ENCODE results near the gene DLEC1. TPM values are rescaled to one million over a fixed set of nuclear protein-coding genes. Genes with fewer than 3 reads are reported as not detected.
A peak's percentile ranks its signal among the peaks of the same experiment; 100 is the strongest.

Gene DLEC1
- total and polyA plus RNA-seq, 9 of the 15 experiments (the other 6 are each of a cell fraction or from before 2014, with no cell fraction given): 0.07 to 0.08 TPM; not detected in 7

GRCh38 chr3:37993820-37994638, 45.0 kb upstream of the DLEC1 start (continued):
- TF ChIP-seq MGA (IDR thresholded peaks at IDR 0.05) (no peak), DIDO1 (tag; IDR thresholded peaks at IDR 0.05; ENCODE audit: low read depth) (peak; percentile 45), SNIP1 (IDR thresholded peaks at IDR 0.05; ENCODE audit: low read depth) (no peak), PPARD (CRISPR knock-in tag; IDR thresholded peaks at IDR 0.05) (no peak), PTRF (tag; IDR thresholded peaks at IDR 0.05) (no peak), ATF3 (IDR thresholded peaks at IDR 0.05) (no peak; the same call in 1 of the 2 replicates), ATF3 (CRISPR knock-in tag; conservative IDR thresholded peaks at IDR 0.05) (no peak), TEAD2 (tag; IDR thresholded peaks at IDR 0.05) (no peak), U2AF1 (optimal IDR thresholded peaks at IDR 0.05; ENCODE audit: low read depth, low read length) (no peak), SRSF9 (IDR thresholded peaks at IDR 0.05; ENCODE audit: borderline replicate concordance, low read depth, low read length) (no peak), ZKSCAN3 (CRISPR knock-in tag; IDR thresholded peaks at IDR 0.05) (no peak)
- TF ChIP-seq, protein P1, sequence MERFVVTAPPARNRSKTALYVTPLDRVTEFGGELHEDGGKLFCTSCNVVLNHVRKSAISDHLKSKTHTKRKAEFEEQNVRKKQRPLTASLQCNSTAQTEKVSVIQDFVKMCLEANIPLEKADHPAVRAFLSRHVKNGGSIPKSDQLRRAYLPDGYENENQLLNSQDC (CRISPR knock-in tag; IDR thresholded peaks at IDR 0.05): no peak
- TF ChIP-seq, protein P2, sequence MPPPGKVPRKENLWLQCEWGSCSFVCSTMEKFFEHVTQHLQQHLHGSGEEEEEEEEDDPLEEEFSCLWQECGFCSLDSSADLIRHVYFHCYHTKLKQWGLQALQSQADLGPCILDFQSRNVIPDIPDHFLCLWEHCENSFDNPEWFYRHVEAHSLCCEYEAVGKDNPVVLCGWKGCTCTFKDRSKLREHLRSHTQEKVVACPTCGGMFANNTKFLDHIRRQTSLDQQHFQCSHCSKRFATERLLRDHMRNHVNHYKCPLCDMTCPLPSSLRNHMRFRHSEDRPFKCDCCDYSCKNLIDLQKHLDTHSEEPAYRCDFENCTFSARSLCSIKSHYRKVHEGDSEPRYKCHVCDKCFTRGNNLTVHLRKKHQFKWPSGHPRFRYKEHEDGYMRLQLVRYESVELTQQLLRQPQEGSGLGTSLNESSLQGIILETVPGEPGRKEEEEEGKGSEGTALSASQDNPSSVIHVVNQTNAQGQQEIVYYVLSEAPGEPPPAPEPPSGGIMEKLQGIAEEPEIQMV (tag; conservative IDR thresholded peaks at IDR 0.05; ENCODE audit: low read depth): 0 out of 2 replicates have a peak, but pooled peaks have one; percentile 61
